GM12878 (cell line): ENCODE results near the gene GAD2. TPM values are rescaled to one million over a fixed set of nuclear protein-coding genes. Genes with fewer than 3 reads are reported as not detected.

ENCODE experiments used
- ATAC-seq: fragments of 200-7000 bp; cut with Tn5 transposase; 3 replicates; pipeline ENCODE4 v1.9.1; 2020; ENCODE audit warnings: mild to moderate bottlenecking, moderate library complexity
- BruUV-seq: library from RNA; stranded (reverse); fragments of 400-500 nt; replicated peaks from 2 replicates; lab custom pipeline; 2021; lab: Mats Ljungman, UMichigan
- CTCF ChIA-PET: fragments of 300-600 bp; sonication (Branson Sonifier 250); formaldehyde crosslinking; extraction: SDS; loops from one replicate; lab custom pipeline; 2021; ENCODE audit warnings: inconsistent platforms; lab: Yijun Ruan, JAX
- POLR2A ChIA-PET: fragments of 350-600 bp; formaldehyde crosslinking; extraction: SDS; loops from one replicate; lab custom pipeline; 2021; ENCODE audit warnings: inconsistent platforms; lab: Charles Lee
- RAD21 ChIA-PET: fragments of 300-600 bp; sonication (Branson Sonifier 250); formaldehyde crosslinking; loops from one replicate; lab custom pipeline; 2023; ENCODE audit warnings: antibody characterized with exemption; ENCODE audit not compliant: unreplicated experiment; lab: Charles Lee
- SMC1A ChIA-PET: fragments of 300-600 bp; sonication (Branson Sonifier 250); formaldehyde crosslinking; loops from one replicate; lab custom pipeline; 2023; ENCODE audit not compliant: unreplicated experiment, uncharacterized antibody; lab: Charles Lee
- DNase-seq: peaks from one replicate; pipeline ENCODE4 v3.0.0-alpha.2; 2011; ENCODE audit warnings: low read depth, low spot score
- FAIRE-seq: peaks from 3 replicates; lab custom pipeline; 2011; peaks lifted over from hg19 to GRCh38; lab: Jason Lieb, UNC
- H2AFZ ChIP-seq: 2 replicates; pipeline ENCODE4 v1.6.0; 2011; ENCODE audit warnings: low read depth, low read length, control low read depth; ENCODE audit not compliant: control insufficient read depth
- H3K27ac ChIP-seq: 2 replicates; pipeline ENCODE4 v1.5.1; 2011; ENCODE audit warnings: control low read depth; ENCODE audit not compliant: control insufficient read depth, insufficient read depth
- H3K27me3 ChIP-seq, 2 experiments: replicated peaks in 1 of 2; 2 replicates each; pipeline versions ENCODE4 v1.6.0 to v1.6.1; 2011; ENCODE audit warnings: low read length in 1 of 2; ENCODE audit not compliant: control insufficient read depth in 2 of 2, insufficient read depth in 2 of 2
- H3K36me3 ChIP-seq, 2 experiments: 2 replicates each; pipeline ENCODE4 v1.5.1; 2011; ENCODE audit warnings: low read length in 1 of 2; ENCODE audit not compliant: control insufficient read depth in 2 of 2, insufficient read depth in 2 of 2
- H3K4me1 ChIP-seq: 2 replicates; pipeline ENCODE4 v1.6.1; 2011; ENCODE audit warnings: mild to moderate bottlenecking, low read length, moderate library complexity, mixed read lengths; ENCODE audit not compliant: control insufficient read depth, insufficient read depth
- H3K4me2 ChIP-seq: 2 replicates; pipeline ENCODE4 v1.6.0; 2011; ENCODE audit warnings: control low read depth; ENCODE audit not compliant: control insufficient read depth, insufficient read depth
- H3K4me3 ChIP-seq: fragments of 200-600 bp; sonication (generic); 2 replicates; pipeline ENCODE4 v1.5.1; 2016
- H3K79me2 ChIP-seq: 2 replicates; pipeline ENCODE4 v1.6.0; 2011; ENCODE audit warnings: low read length; ENCODE audit not compliant: control insufficient read depth, insufficient read depth
- H3K9ac ChIP-seq: 2 replicates; pipeline ENCODE4 v1.8.0; 2011; ENCODE audit warnings: low read length, control low read depth, mixed read lengths; ENCODE audit not compliant: control insufficient read depth, insufficient read depth
- H3K9me3 ChIP-seq: replicated peaks from 3 replicates; pipeline ENCODE4 v1.5.1; 2011; ENCODE audit warnings: mild to moderate bottlenecking, low read length; ENCODE audit not compliant: control insufficient read depth, insufficient read depth
- H4K20me1 ChIP-seq: 2 replicates; pipeline ENCODE4 v1.6.0; 2011; ENCODE audit not compliant: control insufficient read depth, insufficient read depth
- BCL3 ChIP-seq: IDR thresholded peaks from 2 replicates; pipeline ENCODE4 v1.6.1; 2011; ENCODE audit warnings: borderline replicate concordance, low read depth, mild to moderate bottlenecking, moderate library complexity, low read length; ENCODE audit not compliant: insufficient read depth, poor library complexity, severe bottlenecking
- CHD1 ChIP-seq: IDR thresholded peaks from 2 replicates; pipeline ENCODE4 v1.6.1; 2012; ENCODE audit warnings: low read depth, low read length, improper control_type of control experiment
- CTCF ChIP-seq, 3 experiments: IDR thresholded peaks in 2 of 3; conservative IDR thresholded peaks in 1 of 3; 2 replicates each; pipeline ENCODE4 v1.5.1; 2011; ENCODE audit warnings: low read depth in 3 of 3, low read length in 3 of 3, mild to moderate bottlenecking in 3 of 3, control low read depth in 2 of 3, moderate library complexity in 2 of 3, inconsistent platforms in 1 of 3, mixed read lengths in 1 of 3; ENCODE audit not compliant: control insufficient read depth in 2 of 3, insufficient read depth in 1 of 3; ENCODE audit errors: extremely low read depth in 1 of 3
- FOXM1 ChIP-seq: IDR thresholded peaks from 2 replicates; pipeline ENCODE4 v1.6.1; 2012; ENCODE audit warnings: low read depth, mild to moderate bottlenecking, inconsistent platforms, low read length, moderate library complexity
- MXI1 ChIP-seq: fragments of 150-350 bp; IDR thresholded peaks from 2 replicates; pipeline ENCODE4 v1.6.1; 2011; ENCODE audit warnings: low read depth, mild to moderate bottlenecking, inconsistent platforms, low read length, improper control_type of control experiment
- NFYB ChIP-seq: IDR thresholded peaks from 2 replicates; pipeline ENCODE4 v1.6.1; 2011; ENCODE audit warnings: low read depth, mild to moderate bottlenecking, low read length, improper control_type of control experiment, moderate library complexity; ENCODE audit not compliant: insufficient read depth
- NRF1 ChIP-seq: conservative IDR thresholded peaks from 2 replicates; pipeline ENCODE4 v1.6.1; 2011; ENCODE audit warnings: mild to moderate bottlenecking, low read depth, low read length, improper control_type of control experiment
- SIX5 ChIP-seq: IDR thresholded peaks from 2 replicates; pipeline ENCODE4 v1.6.1; 2011; ENCODE audit warnings: mild to moderate bottlenecking, low read depth, low read length, moderate library complexity; ENCODE audit not compliant: severe bottlenecking
- SKIL ChIP-seq: fragments of 450-650 bp; IDR thresholded peaks from 2 replicates; pipeline ENCODE4 v1.6.1; 2017; ENCODE audit warnings: mild to moderate bottlenecking, low read depth, inconsistent platforms; ENCODE audit not compliant: poor library complexity, severe bottlenecking
- WGBS: methylation state at CpG from one replicate; pipeline ENCODE4 v1.1.6; 2016; ENCODE audit warnings: low lambda C conversion rate; ENCODE audit not compliant: insufficient replicate concordance, insufficient coverage; ENCODE audit errors: missing lambda C conversion rate; 5-methylcytosine and 5-hydroxymethylcytosine counted together
- in situ Hi-C: fragments of 300-500 bp; cut with MboI; formaldehyde crosslinking; loops from 9 replicates; pipeline ENCODE4 v1.14.3; 2018; ENCODE audit warnings: mixed read lengths
- intact Hi-C: fragments of 100-400 bp; cut with micrococcal nuclease; formaldehyde crosslinking; loops from one replicate; pipeline ENCODE4 v1.14.2; 2022; ENCODE audit not compliant: unreplicated experiment
- polyA plus RNA-seq, 11 experiments: library from polyadenylated mRNA; depleted of rRNA in 4 of 11; unstranded in 6 of 11; stranded (reverse) in 5 of 11; fragments of >200 nt; fragmentation: Nextera tagmentation in 4 of 11; fragmentation: Illumina TruSeq in 1 of 11; extraction: Ambion mirVana in 4 of 11; extraction: Trizol in 1 of 11; gene quantifications; 1 replicate in 1 of 11; 2 replicates in 10 of 11; pipeline versions ENCODE4 v1.2.1 to v1.2.3, GENCODE V29; 2011 to 2016; ENCODE audit warnings: inconsistent platforms in 2 of 11, missing spikeins in 2 of 11, low read depth in 1 of 11
- total RNA-seq, 4 experiments: library from RNA; depleted of rRNA in 3 of 4; stranded (reverse); fragments of >200 nt in 3 of 4; fragmentation: Illumina TruSeq in 1 of 4; extraction: Trizol in 1 of 4; gene quantifications; 2 replicates each; pipeline versions ENCODE4 v1.2.1 to v1.2.3, GENCODE V29; 2013 to 2021

GAD2 gene
- total and polyA plus RNA-seq, 10 of the 15 experiments (the other 5 are each of a cell fraction or from before 2014, with no cell fraction given) = not detected

- RAD21 ChIA-PET = no interaction called here
- Histone ChIP-seq H3K4me2 (no peak overlapping the region), H4K20me1 (no peaks in the 10 kb centered on the region), H3K27me3 (no peaks in the 10 kb centered on the region), H3K27ac (no peak overlapping the region), H3K4me3 (no peak overlapping the region), H3K79me2 (no peaks in the 10 kb centered on the region), H3K9ac (no peak overlapping the region), H3K4me1 (no peaks in the 10 kb centered on the region), H2AFZ (no peak overlapping the region), H3K36me3 (no peaks in the 10 kb centered on the region), H3K9me3 (no peaks in the 10 kb centered on the region)
- FAIRE-seq (no peak), DNase-seq (no peak), ATAC-seq (no peak)
- BruUV-seq = no TSS peak
- intact Hi-C loops (no loop called here), in situ Hi-C loops (no loop called here)
- POLR2A ChIA-PET = no interaction called here
- WGBS = 9% methylated on average over 4 of the region's 4 CpGs
- CTCF ChIA-PET = no interaction called here
- no peak for TF ChIP-seq SKIL
- SMC1A ChIA-PET = no interaction called here
These were observed 39.2 kb upstream of the GAD2 start for GRCh38 chr10:26177341-26177740.

GRCh38 chr10:26194275-26194674, 22.3 kb upstream of the GAD2 start:
- WGBS = 21% methylated on average over 5 of the region's 5 CpGs
- RAD21 ChIA-PET = no interaction called here
- in situ Hi-C loops = no loop called here
- CTCF ChIA-PET = no interaction called here
- DNase-seq (no peak), ATAC-seq (no peak), FAIRE-seq (no peak)
- no TSS peak for BruUV-seq
- Histone ChIP-seq H4K20me1 (no peaks in the 10 kb centered on the region), H3K79me2 (no peaks in the 10 kb centered on the region), H3K27ac (no peak overlapping the region), H3K9ac (no peak overlapping the region), H2AFZ (no peak overlapping the region), H3K4me3 (no peak overlapping the region), H3K9me3 (no peaks in the 10 kb centered on the region), H3K4me2 (no peak overlapping the region), H3K36me3 (no peaks in the 10 kb centered on the region), H3K27me3 (no peaks in the 10 kb centered on the region), H3K4me1 (no peaks in the 10 kb centered on the region)
- SMC1A ChIA-PET = no interaction called here
- TF ChIP-seq NRF1 (no peak), MXI1 (no peak), CTCF (IDR thresholded peaks at IDR 0.05 in 2 of 3, conservative IDR thresholded peaks at IDR 0.05 in 1 of 3; ENCODE audit: control insufficient read depth in 2 of 3, extremely low read depth in 1 of 3, insufficient read depth in 1 of 3, low read depth in 3 of 3, low read length in 3 of 3) (no peak), SIX5 (no peak), NFYB (no peak), CHD1 (no peak), BCL3 (no peak), FOXM1 (no peak)
- intact Hi-C loops = no loop called here
- POLR2A ChIA-PET = no interaction called here
